Kidney (tissue), 14 donors: ENCODE measurements around the gene FMNL2. TPM values are rescaled to one million over a fixed set of nuclear protein-coding genes. Genes with fewer than 3 reads are reported as not detected.

ENCODE experiments used
- DNase-seq, 5 donors: peaks; one replicate each; pipeline ENCODE4 v3.0.0-alpha.2; 2013 to 2020
- FAIRE-seq: peaks from 2 replicates; lab custom pipeline; 2012; peaks lifted over from hg19 to GRCh38; lab: Jason Lieb, UNC
- H3K27ac ChIP-seq, 2 donors: one replicate each; pipeline ENCODE4 v1.7.0; 2013; ENCODE audit warnings: low read depth in 2 of 2, low read length in 2 of 2, inconsistent platforms in 1 of 2
- H3K27me3 ChIP-seq: one replicate; pipeline ENCODE4 v1.7.1; 2013; ENCODE audit warnings: low read length, inconsistent platforms; ENCODE audit not compliant: control insufficient read depth, insufficient read depth
- H3K36me3 ChIP-seq, 3 donors: one replicate each; pipeline versions ENCODE4 v1.7.0 to v1.7.1; 2013; ENCODE audit warnings: low read length in 3 of 3, control low read depth in 1 of 3, inconsistent platforms in 1 of 3; ENCODE audit not compliant: insufficient read depth in 3 of 3, control insufficient read depth in 2 of 3
- H3K4me1 ChIP-seq, 3 donors: one replicate each; pipeline versions ENCODE4 v1.7.0 to v1.7.1; 2013; ENCODE audit warnings: low read length in 3 of 3, inconsistent platforms in 1 of 3, low read depth in 1 of 3; ENCODE audit not compliant: control insufficient read depth in 2 of 3, insufficient read depth in 2 of 3
- H3K4me3 ChIP-seq, 3 donors: one replicate each; pipeline versions ENCODE4 v1.7.0 to v1.8.1; 2013; ENCODE audit warnings: low read length in 3 of 3, control low read depth in 1 of 3, inconsistent platforms in 1 of 3
- H3K9ac ChIP-seq, 3 donors: one replicate each; pipeline versions ENCODE4 v1.7.0 to v1.7.1; 2013; ENCODE audit warnings: low read length in 3 of 3, control low read depth in 1 of 3, inconsistent platforms in 1 of 3
- H3K9me3 ChIP-seq, 3 donors: one replicate each; pipeline versions ENCODE4 v1.7.0 to v1.7.1; 2013; ENCODE audit warnings: low read length in 3 of 3, control low read depth in 1 of 3, inconsistent platforms in 1 of 3; ENCODE audit not compliant: control insufficient read depth in 2 of 3, insufficient read depth in 1 of 3
- CTCF ChIP-seq: IDR thresholded peaks from 3 replicates; pipeline ENCODE4 v1.5.1; 2012; ENCODE audit warnings: mild to moderate bottlenecking, moderate library complexity, borderline replicate concordance; ENCODE audit not compliant: insufficient read depth; ENCODE audit errors: extremely low read depth
- intact Hi-C: fragments of 100-400 bp; cut with DNase I; formaldehyde crosslinking; loops from one replicate; pipeline ENCODE4 v1.11.1; 2022
- polyA plus RNA-seq: library from polyadenylated mRNA; stranded (reverse); fragments of 350-450 nt; fragmentation: Illumina TruSeq; extraction: RNeasy Lipid Tissue Mini Kit (QIAGEN cat#74804); gene quantifications from one replicate; pipeline ENCODE4 v1.2.3, GENCODE V29; 2014; ENCODE audit warnings: low read depth, low replicate concordance; ENCODE audit not compliant: insufficient read depth
- total RNA-seq: library from RNA; stranded (reverse); fragmentation: NEBNext Ultra II Directional; extraction: Animal tissue kit (Norgen Biotek cat#: 25700); gene quantifications from one replicate; pipeline ENCODE4 v1.2.1, GENCODE V29; 2021
- donor health status: control.
- donor health status: control.
- donor health status: control.
- donor health status: control.
- donor health status: control.
- donor health status: DM: yes; HTN: yes; CAD: no.
- donor health status: Normal renal cell carcinoma (clear cell type).

Gene FMNL2
- total and polyA plus RNA-seq, 2 donors from 2014 or later = 10.7 to 39.1 TPM

GRCh38 chr2:152480821-152481399 is 145.9 kb downstream of the FMNL2 start:
- H3K9ac ChIP-seq = no peak overlapping the region
- peak overlapping the region in 1 of 3 donors; percentile 9 for H3K4me3 ChIP-seq
- peaks cover 4 to 11% (median 5%) of the 10 kb centered on the region in 3 donors for H3K4me1 ChIP-seq
- FAIRE-seq = no peak
- intact Hi-C loops = no loop called here
- no peak for TF ChIP-seq CTCF
- H3K36me3 ChIP-seq = no peaks in the 10 kb centered on the region
- peak overlapping the region in 1 of 2 donors; percentile 19 for H3K27ac ChIP-seq
- peak in 1 of 5 donors; percentile 69 for DNase-seq
- H3K9me3 ChIP-seq = no peaks in the 10 kb centered on the region
- H3K27me3 ChIP-seq = no peaks in the 10 kb centered on the region

GRCh38 chr2:152481881-152482583 is 147.1 kb downstream of the FMNL2 start:
- H3K9me3 ChIP-seq = no peaks in the 10 kb centered on the region
- FAIRE-seq (no peak), DNase-seq (peak in 3 of 5 donors; percentile 43 to 78 (median 70))
- no peaks in the 10 kb centered on the region for H3K36me3 ChIP-seq
- H3K4me1 ChIP-seq = peaks cover 8 to 16% (median 12%) of the 10 kb centered on the region in 3 donors
- H3K27ac ChIP-seq = no peak overlapping the region
- intact Hi-C loops = no loop called here
- H3K4me3 ChIP-seq = peak overlapping the region in 1 of 3 donors; percentile 9
- no peaks in the 10 kb centered on the region for H3K27me3 ChIP-seq
- TF ChIP-seq CTCF = no peak
- no peak overlapping the region for H3K9ac ChIP-seq

GRCh38 chr2:152483276-152484063 is 148.5 kb downstream of the FMNL2 start:
- Histone ChIP-seq H3K27ac (no peak overlapping the region), H3K27me3 (no peaks in the 10 kb centered on the region), H3K36me3 (no peaks in the 10 kb centered on the region), H3K4me3 (no peak overlapping the region), H3K4me1 (peaks cover 8 to 25% (median 12%) of the 10 kb centered on the region in 3 donors), H3K9ac (no peak overlapping the region), H3K9me3 (no peaks in the 10 kb centered on the region)
- no peak for DNase-seq
- no peak for FAIRE-seq
- TF ChIP-seq CTCF = no peak
- intact Hi-C loops = no loop called here
